ENCODE measurements around the gene TUBD1.
"Not testable (repeated sequence)": the region's sequence is repeated elsewhere in the genome, so short reads cannot be mapped to it uniquely, and the experiment has no call there.

Gene TUBD1, protein sequence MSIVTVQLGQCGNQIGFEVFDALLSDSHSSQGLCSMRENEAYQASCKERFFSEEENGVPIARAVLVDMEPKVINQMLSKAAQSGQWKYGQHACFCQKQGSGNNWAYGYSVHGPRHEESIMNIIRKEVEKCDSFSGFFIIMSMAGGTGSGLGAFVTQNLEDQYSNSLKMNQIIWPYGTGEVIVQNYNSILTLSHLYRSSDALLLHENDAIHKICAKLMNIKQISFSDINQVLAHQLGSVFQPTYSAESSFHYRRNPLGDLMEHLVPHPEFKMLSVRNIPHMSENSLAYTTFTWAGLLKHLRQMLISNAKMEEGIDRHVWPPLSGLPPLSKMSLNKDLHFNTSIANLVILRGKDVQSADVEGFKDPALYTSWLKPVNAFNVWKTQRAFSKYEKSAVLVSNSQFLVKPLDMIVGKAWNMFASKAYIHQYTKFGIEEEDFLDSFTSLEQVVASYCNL

DNA sequence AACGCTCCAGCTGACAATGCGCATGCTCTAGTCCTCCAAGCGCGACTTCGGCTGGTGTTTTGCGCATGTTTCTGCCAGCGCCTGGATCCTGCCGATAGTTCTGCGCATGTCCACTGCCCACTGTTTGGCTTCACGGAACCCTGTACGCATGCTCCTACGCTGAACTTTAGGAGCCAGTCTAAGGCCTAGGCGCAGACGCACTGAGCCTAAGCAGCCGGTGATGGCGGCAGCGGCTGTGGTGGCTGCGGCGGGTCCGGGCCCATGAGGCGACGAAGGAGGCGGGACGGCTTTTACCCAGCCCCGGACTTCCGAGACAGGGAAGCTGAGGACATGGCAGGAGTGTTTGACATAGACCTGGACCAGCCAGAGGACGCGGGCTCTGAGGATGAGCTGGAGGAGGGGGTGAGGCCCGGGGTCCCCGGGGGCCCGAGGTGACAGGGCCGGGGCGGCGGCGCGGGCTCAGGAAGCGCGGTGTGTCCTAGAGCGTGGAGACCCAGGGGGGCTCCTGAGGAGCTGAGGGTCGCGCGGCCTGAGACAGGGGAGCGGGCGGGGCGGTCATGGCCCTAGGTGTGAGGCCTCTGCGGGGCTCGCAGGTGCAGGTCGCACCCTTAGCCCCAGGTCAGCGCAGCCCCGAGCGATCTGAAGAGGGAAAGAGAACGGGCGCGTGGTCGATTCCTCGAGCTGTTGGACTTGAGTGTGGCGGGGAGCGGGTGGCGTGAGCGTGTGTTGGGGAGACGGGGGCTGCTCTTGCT, at the start of gene TUBD1, which contains the start of gene RPS6KB1:
Gene TUBD1, minus strand, starts transcription at position 20 of the 752 bp plus-strand sequence. CDS start 1,941 bp downstream, outside the sequence.
Gene RPS6KB1, plus strand, starts transcription at position 198 of the 752 bp plus-strand sequence. Its CDS starts 64 bp downstream, at position 262.
- Histone ChIP-seq H3K4me3 (ENCODE audit: low read depth in 1 of 2, low read length in 2 of 2) (peak within 1 kb of the TSS; percentile 77 to 92), H3K36me3 (ENCODE audit: insufficient read depth, low read length) (peaks cover 4% of the 10 kb centered on the region), H3K27ac (ENCODE audit: low read depth, low read length) (peak within 1 kb of the TSS; percentile 83), H3K4me1 (ENCODE audit: insufficient read depth, low read length) (peaks cover 20% of the 10 kb centered on the region), H3K27me3 (ENCODE audit: control insufficient read depth in 1 of 2, insufficient read depth in 2 of 2, low read length in 2 of 2) (no peaks in the 10 kb centered on the region), H3K9me3 (ENCODE audit: low read length) (no peaks in the 10 kb centered on the region), H3K9ac (ENCODE audit: low read length) (peak within 1 kb of the TSS; percentile 87)

DNA sequence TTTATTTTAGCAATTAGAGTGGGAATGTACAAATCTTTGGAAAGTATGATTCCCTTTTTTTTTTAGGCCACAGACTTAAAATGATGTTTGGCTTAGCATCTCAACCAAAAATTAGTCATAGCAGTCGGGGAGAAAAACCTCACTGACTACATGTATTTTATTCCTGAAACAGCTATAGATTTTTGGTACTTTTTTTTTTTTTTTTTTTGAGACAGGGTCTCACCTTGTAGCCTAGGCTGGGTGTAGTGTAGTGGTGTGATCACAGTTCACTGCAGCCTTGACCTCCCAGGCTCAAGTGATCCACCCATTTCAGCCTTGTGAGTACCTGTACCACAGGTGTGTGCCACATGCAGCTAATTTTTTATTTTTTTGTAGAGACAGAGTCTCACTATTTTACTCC, 48.4 kb upstream of the TUBD1 start:
- Histone ChIP-seq H3K36me3 (ENCODE audit: insufficient read depth, low read length) (peaks cover 33% of the 10 kb centered on the region), H3K4me1 (ENCODE audit: insufficient read depth, low read length) (no peaks in the 10 kb centered on the region), H3K9me3 (ENCODE audit: low read length) (no peaks in the 10 kb centered on the region), H3K4me3 (ENCODE audit: low read depth in 1 of 2, low read length in 2 of 2) (no peak overlapping the region), H3K27ac (ENCODE audit: low read depth, low read length) (no peak overlapping the region), H3K9ac (ENCODE audit: low read length) (no peak overlapping the region), H3K27me3 (ENCODE audit: control insufficient read depth in 1 of 2, insufficient read depth in 2 of 2, low read length in 2 of 2) (no peaks in the 10 kb centered on the region)

DNA sequence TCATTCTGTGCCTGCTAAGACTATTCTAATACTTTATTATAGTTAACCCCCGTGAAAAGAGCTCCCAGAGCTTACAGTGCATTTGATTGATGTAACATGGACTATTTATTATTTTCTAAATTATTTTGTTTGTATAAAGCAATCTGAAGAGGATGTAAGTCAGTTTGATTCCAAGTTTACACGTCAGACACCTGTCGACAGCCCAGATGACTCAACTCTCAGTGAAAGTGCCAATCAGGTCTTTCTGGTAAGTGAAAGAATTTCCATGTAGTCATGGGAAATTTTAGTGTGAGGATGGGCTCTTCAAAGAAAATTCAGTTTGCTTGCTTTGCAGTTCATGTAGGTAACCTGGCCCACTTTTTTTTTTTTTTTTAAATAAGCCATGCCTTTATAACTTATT, 48.0 kb upstream of the TUBD1 start:
- H3K27ac ChIP-seq (ENCODE audit: low read depth, low read length); H3K4me3 ChIP-seq (ENCODE audit: low read depth in 1 of 2, low read length in 2 of 2); H3K9ac ChIP-seq (ENCODE audit: low read length); H3K4me1 ChIP-seq (ENCODE audit: insufficient read depth, low read length); H3K27me3 ChIP-seq (ENCODE audit: control insufficient read depth in 1 of 2, insufficient read depth in 2 of 2, low read length in 2 of 2); H3K9me3 ChIP-seq (ENCODE audit: low read length): not testable (repeated sequence)
- H3K36me3 ChIP-seq (ENCODE audit: insufficient read depth, low read length) = peaks cover 33% of the 10 kb centered on the region

DNA sequence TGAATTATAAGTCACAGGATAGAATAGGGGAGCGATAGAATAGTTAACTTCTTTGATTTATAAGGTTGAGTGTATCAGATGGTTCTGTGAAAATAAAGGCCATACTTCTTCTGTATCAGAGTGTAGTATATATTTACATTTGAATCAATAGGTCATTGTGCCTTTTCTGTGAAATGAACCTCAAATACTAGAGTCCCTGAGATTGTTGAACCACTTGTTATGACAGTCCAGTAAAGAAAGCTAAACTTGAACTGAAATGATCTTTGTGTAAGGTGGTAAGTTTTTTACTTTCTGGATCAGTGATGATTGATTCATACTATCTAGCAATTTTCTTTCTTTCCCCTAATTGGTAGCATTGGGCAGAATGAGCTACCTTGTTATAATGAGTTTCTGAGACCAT, 40.6 kb upstream of the TUBD1 start:
- not testable (repeated sequence) for H3K27ac ChIP-seq (ENCODE audit: low read depth, low read length); H3K9me3 ChIP-seq (ENCODE audit: low read length); H3K4me3 ChIP-seq (ENCODE audit: low read depth in 1 of 2, low read length in 2 of 2); H3K4me1 ChIP-seq (ENCODE audit: insufficient read depth, low read length); H3K9ac ChIP-seq (ENCODE audit: low read length); H3K27me3 ChIP-seq (ENCODE audit: control insufficient read depth in 1 of 2, insufficient read depth in 2 of 2, low read length in 2 of 2)
- H3K36me3 ChIP-seq (ENCODE audit: insufficient read depth, low read length) = peaks cover 49% of the 10 kb centered on the region

DNA sequence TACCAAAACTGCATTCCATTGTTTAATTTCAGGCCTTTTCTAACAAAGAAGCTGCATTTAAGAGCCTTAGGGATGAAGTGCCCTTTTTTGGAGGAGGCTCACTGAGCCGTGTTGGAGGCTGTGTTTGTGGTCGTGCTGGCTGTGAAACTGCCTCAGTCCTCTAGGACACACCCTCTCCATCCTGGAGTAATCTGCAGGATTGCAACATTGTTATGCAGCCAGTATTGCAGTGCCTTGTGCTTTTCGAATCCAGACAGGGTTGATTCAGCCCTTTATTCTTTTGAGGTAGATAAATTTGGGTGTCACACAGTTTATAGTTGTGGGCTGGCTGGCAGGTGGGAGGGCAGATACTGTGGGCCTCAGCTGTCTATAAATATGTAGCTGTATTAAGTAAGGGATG, 38.0 kb upstream of the TUBD1 start:
- peaks cover 54% of the 10 kb centered on the region for H3K36me3 ChIP-seq (ENCODE audit: insufficient read depth, low read length)
- not testable (repeated sequence) for H3K27me3 ChIP-seq (ENCODE audit: control insufficient read depth in 1 of 2, insufficient read depth in 2 of 2, low read length in 2 of 2); H3K9me3 ChIP-seq (ENCODE audit: low read length); H3K27ac ChIP-seq (ENCODE audit: low read depth, low read length); H3K4me1 ChIP-seq (ENCODE audit: insufficient read depth, low read length); H3K4me3 ChIP-seq (ENCODE audit: low read depth in 1 of 2, low read length in 2 of 2); H3K9ac ChIP-seq (ENCODE audit: low read length)

DNA sequence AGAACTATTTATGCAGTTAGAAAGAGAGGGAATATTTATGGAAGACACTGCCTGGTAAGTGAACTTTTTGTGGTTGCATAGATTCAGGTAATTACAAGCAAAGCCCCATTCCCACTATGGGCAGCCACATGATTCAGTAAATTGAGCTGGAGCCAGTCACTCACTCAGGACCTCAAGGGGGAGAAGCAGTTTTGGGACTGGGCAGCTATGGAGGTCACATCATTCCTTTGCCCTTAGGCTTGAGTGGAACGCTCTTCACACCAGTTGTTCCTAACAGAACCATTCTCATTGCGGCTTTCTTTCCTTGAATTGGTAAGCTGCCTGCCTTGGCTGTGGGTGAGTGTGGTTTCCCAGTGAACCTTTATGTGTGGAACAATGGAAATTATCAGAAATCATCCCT, 37.4 kb upstream of the TUBD1 start:
- not testable (repeated sequence) for H3K9ac ChIP-seq (ENCODE audit: low read length); H3K27ac ChIP-seq (ENCODE audit: low read depth, low read length); H3K4me1 ChIP-seq (ENCODE audit: insufficient read depth, low read length); H3K4me3 ChIP-seq (ENCODE audit: low read depth in 1 of 2, low read length in 2 of 2); H3K27me3 ChIP-seq (ENCODE audit: control insufficient read depth in 1 of 2, insufficient read depth in 2 of 2, low read length in 2 of 2); H3K9me3 ChIP-seq (ENCODE audit: low read length)
- H3K36me3 ChIP-seq (ENCODE audit: insufficient read depth, low read length) = peaks cover 53% of the 10 kb centered on the region

DNA sequence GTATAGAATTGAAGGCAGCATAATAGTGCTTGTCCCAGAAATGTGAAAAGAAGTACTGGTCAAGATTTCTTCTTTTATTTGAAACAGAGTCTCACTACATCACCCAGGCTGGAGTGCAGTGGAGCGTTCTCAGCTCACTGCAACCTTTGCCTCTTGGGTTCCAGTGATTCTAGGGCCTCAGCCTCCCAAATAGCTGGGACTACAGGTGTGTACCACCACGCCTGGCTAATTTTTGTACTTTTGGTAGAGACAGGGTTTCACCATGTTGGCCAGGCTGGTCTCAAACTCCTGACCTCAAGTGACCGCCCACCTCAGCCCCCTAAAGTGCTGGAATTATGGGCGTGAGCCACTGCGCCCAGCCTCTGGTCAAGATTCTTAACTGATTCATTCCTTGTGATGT, 27.9 kb upstream of the TUBD1 start:
- peaks cover 34% of the 10 kb centered on the region for H3K36me3 ChIP-seq (ENCODE audit: insufficient read depth, low read length)

DNA sequence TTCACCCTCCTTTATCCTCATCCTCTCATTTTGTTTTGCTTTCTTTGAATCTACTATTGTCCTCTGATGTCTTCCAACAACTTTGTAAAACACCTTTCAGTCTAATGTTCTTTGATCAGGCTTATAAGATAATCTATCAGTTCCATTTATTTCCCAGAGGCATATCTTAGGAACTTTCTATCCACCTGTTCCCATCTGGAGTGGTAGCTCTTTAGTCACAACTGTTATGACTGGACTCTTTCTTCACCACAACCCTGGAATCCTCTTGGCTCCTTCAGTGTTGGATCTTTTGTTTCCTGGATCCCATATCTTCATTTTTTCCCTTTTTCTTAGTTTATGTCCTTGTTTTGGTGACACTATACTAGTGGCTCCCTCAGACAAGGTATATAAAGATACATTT, 23.7 kb upstream of the TUBD1 start:
- Histone ChIP-seq H3K36me3 (ENCODE audit: insufficient read depth, low read length) (peaks cover 41% of the 10 kb centered on the region), H3K4me1 (ENCODE audit: insufficient read depth, low read length) (no peaks in the 10 kb centered on the region), H3K27ac (ENCODE audit: low read depth, low read length) (no peak overlapping the region), H3K4me3 (ENCODE audit: low read depth in 1 of 2, low read length in 2 of 2) (no peak overlapping the region), H3K27me3 (ENCODE audit: control insufficient read depth in 1 of 2, insufficient read depth in 2 of 2, low read length in 2 of 2) (no peaks in the 10 kb centered on the region), H3K9ac (ENCODE audit: low read length) (no peak overlapping the region), H3K9me3 (ENCODE audit: low read length) (no peaks in the 10 kb centered on the region)

More for the DNA sequence above, 27.9 kb upstream of the TUBD1 start:
- H3K9me3 ChIP-seq (ENCODE audit: low read length); H3K9ac ChIP-seq (ENCODE audit: low read length); H3K27ac ChIP-seq (ENCODE audit: low read depth, low read length); H3K4me3 ChIP-seq (ENCODE audit: low read depth in 1 of 2, low read length in 2 of 2); H3K27me3 ChIP-seq (ENCODE audit: control insufficient read depth in 1 of 2, insufficient read depth in 2 of 2, low read length in 2 of 2); H3K4me1 ChIP-seq (ENCODE audit: insufficient read depth, low read length): not testable (repeated sequence)

DNA sequence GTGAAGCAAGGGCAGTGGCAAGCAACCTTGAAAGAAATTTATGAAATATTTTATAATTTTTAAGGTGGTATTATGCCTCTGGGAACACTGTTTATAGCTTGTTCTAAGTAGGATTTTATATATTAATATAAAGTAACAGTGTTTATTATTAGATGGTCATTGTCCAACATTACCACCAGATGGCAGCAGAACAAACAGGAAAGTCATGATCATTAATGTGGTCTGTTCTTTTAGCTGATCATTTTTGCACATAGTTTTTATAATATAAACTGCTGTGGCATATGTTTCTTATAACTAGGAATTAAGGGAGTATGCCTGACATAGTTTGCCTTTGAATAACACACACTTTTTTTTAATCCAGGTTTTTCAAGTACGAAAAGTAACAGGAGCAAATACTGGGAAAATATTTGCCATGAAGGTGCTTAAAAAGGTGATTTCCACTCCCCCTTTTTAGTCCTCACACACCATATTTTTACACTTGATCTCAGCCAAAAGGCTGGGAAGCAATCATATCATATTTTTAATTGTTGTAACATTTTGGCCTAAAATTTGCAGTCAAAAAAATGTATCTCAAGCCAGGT, 21.6 kb upstream of the TUBD1 start:
- Histone ChIP-seq H3K9me3 (ENCODE audit: low read length) (no peaks in the 10 kb centered on the region), H3K4me1 (ENCODE audit: insufficient read depth, low read length) (no peaks in the 10 kb centered on the region), H3K4me3 (ENCODE audit: low read depth in 1 of 2, low read length in 2 of 2) (no peak overlapping the region), H3K27ac (ENCODE audit: low read depth, low read length) (no peak overlapping the region), H3K27me3 (ENCODE audit: control insufficient read depth in 1 of 2, insufficient read depth in 2 of 2, low read length in 2 of 2) (no peaks in the 10 kb centered on the region), H3K36me3 (ENCODE audit: insufficient read depth, low read length) (peaks cover 29% of the 10 kb centered on the region), H3K9ac (ENCODE audit: low read length) (no peak overlapping the region)

DNA sequence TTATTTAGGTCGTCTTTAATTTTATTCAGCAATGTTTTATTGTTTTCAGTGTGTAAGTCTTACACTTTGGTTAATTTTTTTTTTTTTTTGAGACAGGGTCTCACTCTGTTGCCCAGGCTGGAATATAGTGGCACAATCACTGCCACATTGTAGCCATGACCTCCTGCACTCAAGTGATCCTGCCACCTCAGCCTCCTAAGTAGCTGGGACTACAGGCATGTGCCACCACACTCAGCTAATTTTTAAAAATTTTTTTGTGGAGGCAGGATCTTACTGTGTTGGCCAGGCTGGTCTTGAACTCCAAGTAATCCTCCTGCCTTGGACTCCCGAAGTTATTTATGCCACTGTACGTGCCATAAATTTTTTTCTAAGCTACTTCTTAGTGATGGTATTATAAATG, 14.7 kb upstream of the TUBD1 start:
- H3K9ac ChIP-seq (ENCODE audit: low read length) = no peak overlapping the region

DNA sequence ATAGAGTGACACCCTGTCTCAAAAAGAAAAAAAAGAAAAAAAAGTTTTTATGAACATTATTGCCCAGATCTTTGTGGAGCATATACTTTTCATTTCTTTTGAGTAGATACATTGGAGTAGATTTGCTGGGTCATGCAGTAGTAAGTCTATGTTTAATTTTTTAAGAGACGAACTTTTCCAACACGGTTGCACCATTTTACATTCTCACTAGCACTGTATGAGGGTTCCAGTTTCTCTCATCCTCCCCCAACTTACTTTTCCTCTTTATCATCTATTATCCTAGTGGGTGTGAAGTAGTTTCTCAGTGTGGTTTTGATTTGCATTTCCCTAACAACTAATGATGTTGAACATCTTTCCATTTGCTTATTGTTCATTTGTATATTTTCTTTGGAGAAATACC, 10.7 kb upstream of the TUBD1 start:
- Histone ChIP-seq H3K9ac (ENCODE audit: low read length) (no peak overlapping the region), H3K27me3 (ENCODE audit: control insufficient read depth in 1 of 2, insufficient read depth in 2 of 2, low read length in 2 of 2) (no peaks in the 10 kb centered on the region), H3K4me1 (ENCODE audit: insufficient read depth, low read length) (no peaks in the 10 kb centered on the region), H3K36me3 (ENCODE audit: insufficient read depth, low read length) (no peaks in the 10 kb centered on the region), H3K4me3 (ENCODE audit: low read depth in 1 of 2, low read length in 2 of 2) (no peak overlapping the region), H3K27ac (ENCODE audit: low read depth, low read length) (no peak overlapping the region), H3K9me3 (ENCODE audit: low read length) (no peaks in the 10 kb centered on the region)

More for the DNA sequence above, 14.7 kb upstream of the TUBD1 start:
- H3K36me3 ChIP-seq (ENCODE audit: insufficient read depth, low read length) = peaks cover 1% of the 10 kb centered on the region
- no peaks in the 10 kb centered on the region for H3K9me3 ChIP-seq (ENCODE audit: low read length)
- H3K4me3 ChIP-seq (ENCODE audit: low read depth in 1 of 2, low read length in 2 of 2) = no peak overlapping the region
- H3K4me1 ChIP-seq (ENCODE audit: insufficient read depth, low read length) = no peaks in the 10 kb centered on the region
- no peaks in the 10 kb centered on the region for H3K27me3 ChIP-seq (ENCODE audit: control insufficient read depth in 1 of 2, insufficient read depth in 2 of 2, low read length in 2 of 2)
- H3K27ac ChIP-seq (ENCODE audit: low read depth, low read length) = no peak overlapping the region
